ENCODE data around the gene GTSE1.

GTSE1 gene

DNA sequence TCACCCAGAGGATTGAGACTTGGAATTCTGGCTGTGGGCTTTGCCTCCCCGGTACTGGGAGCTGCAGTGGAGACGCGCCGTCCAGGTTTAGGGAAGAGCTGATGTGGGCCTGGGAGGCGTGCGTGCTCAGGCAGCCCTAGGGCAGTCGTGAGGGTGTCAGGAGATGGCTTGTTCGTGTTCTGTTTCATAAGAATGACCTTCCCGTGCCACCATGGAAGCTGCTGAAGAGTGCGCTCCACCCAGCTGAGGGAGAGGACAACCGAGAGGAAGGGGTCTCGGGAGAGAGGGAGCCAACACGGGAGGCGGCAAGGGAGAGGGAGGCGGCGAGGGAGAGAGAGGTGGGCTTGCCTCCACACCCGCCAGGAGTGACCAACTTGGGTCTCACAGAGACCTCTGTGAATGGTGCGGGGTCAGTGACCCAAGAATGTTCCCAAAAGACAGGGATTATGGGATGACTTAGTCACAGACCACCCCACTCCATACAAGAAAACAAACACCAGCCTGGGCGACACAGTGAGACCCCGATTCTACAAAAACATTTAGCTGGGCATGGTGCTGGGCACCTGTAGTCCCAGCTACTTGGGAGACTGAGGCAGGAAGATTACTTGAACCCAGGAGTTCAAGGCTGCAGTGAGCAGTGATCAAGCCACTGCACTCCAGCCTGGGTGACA is 24.2 kb downstream of the GTSE1 start:
- no peak for ATAC-seq
- TF ChIP-seq, protein P1, sequence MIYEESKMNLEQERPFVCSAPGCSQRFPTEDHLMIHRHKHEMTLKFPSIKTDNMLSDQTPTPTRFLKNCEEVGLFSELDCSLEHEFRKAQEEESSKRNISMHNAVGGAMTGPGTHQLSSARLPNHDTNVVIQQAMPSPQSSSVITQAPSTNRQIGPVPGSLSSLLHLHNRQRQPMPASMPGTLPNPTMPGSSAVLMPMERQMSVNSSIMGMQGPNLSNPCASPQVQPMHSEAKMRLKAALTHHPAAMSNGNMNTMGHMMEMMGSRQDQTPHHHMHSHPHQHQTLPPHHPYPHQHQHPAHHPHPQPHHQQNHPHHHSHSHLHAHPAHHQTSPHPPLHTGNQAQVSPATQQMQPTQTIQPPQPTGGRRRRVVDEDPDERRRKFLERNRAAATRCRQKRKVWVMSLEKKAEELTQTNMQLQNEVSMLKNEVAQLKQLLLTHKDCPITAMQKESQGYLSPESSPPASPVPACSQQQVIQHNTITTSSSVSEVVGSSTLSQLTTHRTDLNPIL (CRISPR knock-in tag; IDR thresholded peaks at IDR 0.05; ENCODE audit: low read depth), result no peak
- TF ChIP-seq, protein P2, sequence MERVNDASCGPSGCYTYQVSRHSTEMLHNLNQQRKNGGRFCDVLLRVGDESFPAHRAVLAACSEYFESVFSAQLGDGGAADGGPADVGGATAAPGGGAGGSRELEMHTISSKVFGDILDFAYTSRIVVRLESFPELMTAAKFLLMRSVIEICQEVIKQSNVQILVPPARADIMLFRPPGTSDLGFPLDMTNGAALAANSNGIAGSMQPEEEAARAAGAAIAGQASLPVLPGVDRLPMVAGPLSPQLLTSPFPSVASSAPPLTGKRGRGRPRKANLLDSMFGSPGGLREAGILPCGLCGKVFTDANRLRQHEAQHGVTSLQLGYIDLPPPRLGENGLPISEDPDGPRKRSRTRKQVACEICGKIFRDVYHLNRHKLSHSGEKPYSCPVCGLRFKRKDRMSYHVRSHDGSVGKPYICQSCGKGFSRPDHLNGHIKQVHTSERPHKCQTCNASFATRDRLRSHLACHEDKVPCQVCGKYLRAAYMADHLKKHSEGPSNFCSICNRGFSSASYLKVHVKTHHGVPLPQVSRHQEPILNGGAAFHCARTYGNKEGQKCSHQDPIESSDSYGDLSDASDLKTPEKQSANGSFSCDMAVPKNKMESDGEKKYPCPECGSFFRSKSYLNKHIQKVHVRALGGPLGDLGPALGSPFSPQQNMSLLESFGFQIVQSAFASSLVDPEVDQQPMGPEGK (CRISPR knock-in tag; IDR thresholded peaks at IDR 0.05; ENCODE audit: borderline replicate concordance), result no peak
- TF ChIP-seq ZFP3 (CRISPR knock-in tag; IDR thresholded peaks at IDR 0.05), result no peak
- no peak for TF ChIP-seq CSDC2 (CRISPR knock-in tag; IDR thresholded peaks at IDR 0.05)
- TF ChIP-seq POU6F1 (CRISPR knock-in tag; IDR thresholded peaks at IDR 0.05; ENCODE audit: borderline replicate concordance, low read depth), result no peak
- no peak for TF ChIP-seq OSR1 (CRISPR knock-in tag; IDR thresholded peaks at IDR 0.05)
- TF ChIP-seq, protein P3, sequence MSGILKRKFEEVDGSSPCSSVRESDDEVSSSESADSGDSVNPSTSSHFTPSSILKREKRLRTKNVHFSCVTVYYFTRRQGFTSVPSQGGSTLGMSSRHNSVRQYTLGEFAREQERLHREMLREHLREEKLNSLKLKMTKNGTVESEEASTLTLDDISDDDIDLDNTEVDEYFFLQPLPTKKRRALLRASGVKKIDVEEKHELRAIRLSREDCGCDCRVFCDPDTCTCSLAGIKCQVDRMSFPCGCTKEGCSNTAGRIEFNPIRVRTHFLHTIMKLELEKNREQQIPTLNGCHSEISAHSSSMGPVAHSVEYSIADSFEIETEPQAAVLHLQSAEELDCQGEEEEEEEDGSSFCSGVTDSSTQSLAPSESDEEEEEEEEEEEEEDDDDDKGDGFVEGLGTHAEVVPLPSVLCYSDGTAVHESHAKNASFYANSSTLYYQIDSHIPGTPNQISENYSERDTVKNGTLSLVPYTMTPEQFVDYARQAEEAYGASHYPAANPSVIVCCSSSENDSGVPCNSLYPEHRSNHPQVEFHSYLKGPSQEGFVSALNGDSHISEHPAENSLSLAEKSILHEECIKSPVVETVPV (CRISPR knock-in tag; IDR thresholded peaks at IDR 0.05), result no peak
- no peak for TF ChIP-seq ZNF8 (CRISPR knock-in tag; IDR thresholded peaks at IDR 0.05)
- TF ChIP-seq ZNF565 (CRISPR knock-in tag; conservative IDR thresholded peaks at IDR 0.05; ENCODE audit: low read depth), result no peak
- TF ChIP-seq ZC3H10 (CRISPR knock-in tag; IDR thresholded peaks at IDR 0.05), result no peak
- TF ChIP-seq ZFP30 (CRISPR knock-in tag; IDR thresholded peaks at IDR 0.05), result no peak
- no peak for TF ChIP-seq BACH2 (CRISPR knock-in tag; IDR thresholded peaks at IDR 0.05; ENCODE audit: borderline replicate concordance)
- TF ChIP-seq TCF4 (CRISPR knock-in tag; IDR thresholded peaks at IDR 0.05; ENCODE audit: borderline replicate concordance), result no peak

DNA sequence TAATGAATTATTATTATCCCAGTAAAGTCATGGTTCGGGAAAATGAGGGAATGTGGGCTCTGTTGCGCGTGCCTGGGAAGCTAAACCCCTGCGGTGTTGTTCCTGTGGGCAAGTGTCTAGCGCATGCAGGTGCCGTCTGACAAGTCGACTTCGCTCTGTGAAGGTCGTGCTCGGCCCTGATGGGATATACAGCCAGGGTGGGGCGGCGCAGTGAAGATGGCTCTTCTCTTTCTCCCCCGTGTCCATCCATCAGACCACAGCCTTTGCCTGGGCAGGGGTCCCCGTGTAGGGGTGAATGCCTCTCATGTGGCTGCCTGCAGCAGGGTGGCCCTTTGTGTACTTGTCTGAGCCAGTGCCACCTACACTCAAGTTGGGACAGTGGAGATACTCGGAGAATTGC is 26.0 kb downstream of the GTSE1 start:
- TF ChIP-seq ZNF70 (CRISPR knock-in tag; IDR thresholded peaks at IDR 0.05) (no peak), PPARA (CRISPR knock-in tag; IDR thresholded peaks at IDR 0.05; ENCODE audit: borderline replicate concordance) (no peak), ZFP30 (CRISPR knock-in tag; IDR thresholded peaks at IDR 0.05) (no peak), TOX (CRISPR knock-in tag; IDR thresholded peaks at IDR 0.05; ENCODE audit: borderline replicate concordance) (no peak), SNAI2 (CRISPR knock-in tag; IDR thresholded peaks at IDR 0.05) (no peak), RARB (CRISPR knock-in tag; IDR thresholded peaks at IDR 0.05) (no peak), POU6F1 (CRISPR knock-in tag; IDR thresholded peaks at IDR 0.05; ENCODE audit: borderline replicate concordance, low read depth) (no peak), GLIS3 (CRISPR knock-in tag; IDR thresholded peaks at IDR 0.05) (no peak), ESRRG (CRISPR knock-in tag; IDR thresholded peaks at IDR 0.05) (no peak), BACH2 (CRISPR knock-in tag; IDR thresholded peaks at IDR 0.05; ENCODE audit: borderline replicate concordance) (no peak), ZC3H10 (CRISPR knock-in tag; IDR thresholded peaks at IDR 0.05) (no peak), ZFP3 (CRISPR knock-in tag; IDR thresholded peaks at IDR 0.05) (no peak), ZNF8 (CRISPR knock-in tag; IDR thresholded peaks at IDR 0.05) (no peak), ARNTL (CRISPR knock-in tag; IDR thresholded peaks at IDR 0.05; ENCODE audit: borderline replicate concordance, low read depth) (no peak), CSDC2 (CRISPR knock-in tag; IDR thresholded peaks at IDR 0.05) (no peak), ISL1 (CRISPR knock-in tag; IDR thresholded peaks at IDR 0.05) (no peak)
- TF ChIP-seq, protein P3 (CRISPR knock-in tag; IDR thresholded peaks at IDR 0.05), result no peak
- TF ChIP-seq, protein P1 (CRISPR knock-in tag; IDR thresholded peaks at IDR 0.05; ENCODE audit: low read depth), result no peak
- TF ChIP-seq, protein P2 (CRISPR knock-in tag; IDR thresholded peaks at IDR 0.05; ENCODE audit: borderline replicate concordance), result no peak
- TF ChIP-seq, protein P4, sequence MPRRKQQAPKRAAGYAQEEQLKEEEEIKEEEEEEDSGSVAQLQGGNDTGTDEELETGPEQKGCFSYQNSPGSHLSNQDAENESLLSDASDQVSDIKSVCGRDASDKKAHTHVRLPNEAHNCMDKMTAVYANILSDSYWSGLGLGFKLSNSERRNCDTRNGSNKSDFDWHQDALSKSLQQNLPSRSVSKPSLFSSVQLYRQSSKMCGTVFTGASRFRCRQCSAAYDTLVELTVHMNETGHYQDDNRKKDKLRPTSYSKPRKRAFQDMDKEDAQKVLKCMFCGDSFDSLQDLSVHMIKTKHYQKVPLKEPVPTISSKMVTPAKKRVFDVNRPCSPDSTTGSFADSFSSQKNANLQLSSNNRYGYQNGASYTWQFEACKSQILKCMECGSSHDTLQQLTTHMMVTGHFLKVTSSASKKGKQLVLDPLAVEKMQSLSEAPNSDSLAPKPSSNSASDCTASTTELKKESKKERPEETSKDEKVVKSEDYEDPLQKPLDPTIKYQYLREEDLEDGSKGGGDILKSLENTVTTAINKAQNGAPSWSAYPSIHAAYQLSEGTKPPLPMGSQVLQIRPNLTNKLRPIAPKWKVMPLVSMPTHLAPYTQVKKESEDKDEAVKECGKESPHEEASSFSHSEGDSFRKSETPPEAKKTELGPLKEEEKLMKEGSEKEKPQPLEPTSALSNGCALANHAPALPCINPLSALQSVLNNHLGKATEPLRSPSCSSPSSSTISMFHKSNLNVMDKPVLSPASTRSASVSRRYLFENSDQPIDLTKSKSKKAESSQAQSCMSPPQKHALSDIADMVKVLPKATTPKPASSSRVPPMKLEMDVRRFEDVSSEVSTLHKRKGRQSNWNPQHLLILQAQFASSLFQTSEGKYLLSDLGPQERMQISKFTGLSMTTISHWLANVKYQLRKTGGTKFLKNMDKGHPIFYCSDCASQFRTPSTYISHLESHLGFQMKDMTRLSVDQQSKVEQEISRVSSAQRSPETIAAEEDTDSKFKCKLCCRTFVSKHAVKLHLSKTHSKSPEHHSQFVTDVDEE (CRISPR knock-in tag; IDR thresholded peaks at IDR 0.05), result no peak
- ATAC-seq, result no peak

Measured in SK-N-SH treated with all-trans-retinoic acid at 6 μM for 48 hours (cell line).